HuH-7 (cell line): ENCODE results near the gene RANBP1.
"Not testable (repeated sequence)": the region's sequence is repeated elsewhere in the genome, so short reads cannot be mapped to it uniquely, and the experiment has no call there.

Experiments used
- DNase-seq: peaks from one replicate; pipeline ENCODE4 v3.0.0; 2011; ENCODE audit warnings: low spot score

RANBP1 gene

DNA sequence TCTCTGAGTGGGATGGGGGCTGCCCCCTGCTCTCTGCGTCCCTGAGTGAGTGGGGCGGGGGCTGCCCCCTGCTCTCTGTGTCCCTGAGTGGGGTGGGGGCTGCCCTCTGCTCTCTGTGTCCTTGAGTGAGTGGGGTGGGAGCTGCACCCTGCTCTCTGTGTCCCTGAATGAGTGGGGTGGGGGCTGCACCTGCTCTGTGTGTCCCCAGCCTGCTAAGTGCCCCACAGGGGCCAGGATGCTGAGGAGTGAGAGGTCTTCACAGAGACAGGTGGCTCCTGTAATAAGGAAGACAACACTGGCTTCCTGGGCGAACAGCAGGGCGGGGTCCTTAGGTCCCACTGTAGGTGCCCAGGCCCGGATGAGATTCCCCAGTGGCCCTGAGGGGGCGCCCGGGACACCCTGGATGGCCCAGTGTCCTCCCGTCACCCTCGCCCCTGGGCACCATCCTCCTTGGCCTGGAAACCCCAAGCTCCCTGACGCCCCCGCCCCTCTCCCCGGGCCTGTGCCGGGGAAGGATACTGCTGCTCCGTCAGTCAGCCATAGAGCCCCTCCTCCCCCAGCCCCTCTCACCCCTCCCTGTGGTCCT is 38.8 kb downstream of the RANBP1 start:
- peak; percentile 44 for DNase-seq

DNA sequence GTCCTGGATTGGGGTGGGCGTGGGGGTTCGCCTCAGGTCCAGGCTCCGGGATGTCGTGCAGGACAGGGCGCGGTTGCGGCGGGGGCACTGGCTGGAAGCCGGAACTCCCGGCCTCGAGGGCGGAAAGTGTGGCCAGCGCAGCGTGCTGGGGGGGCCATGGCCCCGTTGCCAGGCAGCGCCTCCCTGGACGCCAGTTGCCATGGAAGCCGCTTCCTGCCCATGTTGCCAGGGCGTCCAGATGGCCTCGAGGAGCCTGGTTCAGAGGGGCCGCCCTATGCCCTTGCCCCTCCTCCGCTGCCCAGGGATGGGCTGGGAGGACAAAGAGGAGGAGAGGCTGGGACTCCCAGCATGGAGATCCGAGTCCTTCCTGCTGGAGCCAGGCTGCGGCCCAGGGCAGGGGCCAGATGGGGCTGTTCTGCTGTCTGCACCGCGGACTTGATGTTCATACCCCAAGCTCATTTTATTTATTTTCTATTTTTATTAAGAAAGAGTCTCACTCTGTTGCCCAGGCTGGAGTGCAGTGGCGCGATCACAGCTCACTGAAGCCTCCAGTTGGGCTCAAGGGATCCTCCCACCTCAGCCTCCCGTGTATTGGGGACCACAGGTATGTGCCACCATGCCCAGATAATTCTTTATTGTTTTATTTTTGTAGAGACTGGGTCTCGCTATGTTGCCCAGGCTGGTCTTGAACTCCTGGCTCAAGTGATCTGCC is 39.6 kb downstream of the RANBP1 start:
- no peak for DNase-seq

DNA sequence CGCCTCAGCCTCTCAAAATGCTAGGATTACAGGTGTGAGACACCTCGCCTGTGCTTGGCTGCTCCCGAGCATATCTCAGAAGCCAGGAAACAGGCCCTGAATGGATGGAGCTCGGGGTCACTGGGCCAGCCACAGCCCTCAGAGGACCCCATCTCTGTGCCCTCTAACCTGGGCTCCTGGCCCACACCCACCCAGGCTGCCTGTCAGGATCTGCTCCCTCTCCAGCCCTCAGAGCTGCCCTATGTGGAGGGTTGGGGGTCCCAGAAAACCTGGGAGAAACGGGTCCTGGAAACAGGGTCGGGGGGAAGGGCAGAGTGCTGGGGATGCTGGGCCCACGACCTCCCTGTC is 40.1 kb downstream of the RANBP1 start:
- no peak for DNase-seq

DNA sequence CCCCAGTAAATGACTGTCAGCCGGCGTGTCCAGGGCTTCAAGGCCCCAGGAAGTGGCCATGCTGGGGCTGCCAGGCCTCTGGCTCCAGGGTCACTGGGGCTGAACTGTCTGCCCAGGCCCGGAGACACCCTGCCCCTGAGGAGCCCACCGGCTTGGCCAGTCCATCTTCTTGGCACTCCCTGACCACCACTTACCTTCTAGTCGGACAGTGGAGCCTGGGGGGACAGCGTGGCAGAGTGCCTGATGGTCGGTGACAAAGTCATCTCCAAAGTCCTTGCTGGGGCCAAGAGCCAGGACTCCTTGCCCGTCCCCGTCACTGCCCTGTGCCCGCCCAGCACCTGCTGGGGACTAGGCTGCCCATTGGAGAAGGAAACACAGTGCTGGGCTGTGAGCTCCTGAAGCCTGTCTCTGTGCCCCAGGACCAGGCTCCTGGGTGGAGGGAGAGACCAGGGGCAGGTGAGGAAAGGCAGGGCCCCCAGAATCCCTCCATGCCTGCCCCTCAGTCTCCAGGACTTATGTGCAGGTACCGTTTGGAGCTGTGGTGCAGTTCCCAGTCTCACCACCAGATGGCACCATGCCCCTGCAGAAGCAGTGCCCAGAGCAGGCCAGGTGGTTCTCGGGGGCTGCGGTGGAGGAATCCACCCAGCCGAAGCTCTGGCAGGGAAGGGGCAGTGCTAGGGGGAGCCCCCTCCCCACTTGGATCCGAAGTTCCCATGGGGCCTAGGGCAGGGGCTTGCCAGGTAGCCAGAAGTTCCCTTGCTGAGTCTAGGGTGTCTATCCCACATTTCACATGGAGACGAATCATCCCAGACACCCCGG is 40.9 kb downstream of the RANBP1 start:
- DNase-seq: peak; percentile 98

DNA sequence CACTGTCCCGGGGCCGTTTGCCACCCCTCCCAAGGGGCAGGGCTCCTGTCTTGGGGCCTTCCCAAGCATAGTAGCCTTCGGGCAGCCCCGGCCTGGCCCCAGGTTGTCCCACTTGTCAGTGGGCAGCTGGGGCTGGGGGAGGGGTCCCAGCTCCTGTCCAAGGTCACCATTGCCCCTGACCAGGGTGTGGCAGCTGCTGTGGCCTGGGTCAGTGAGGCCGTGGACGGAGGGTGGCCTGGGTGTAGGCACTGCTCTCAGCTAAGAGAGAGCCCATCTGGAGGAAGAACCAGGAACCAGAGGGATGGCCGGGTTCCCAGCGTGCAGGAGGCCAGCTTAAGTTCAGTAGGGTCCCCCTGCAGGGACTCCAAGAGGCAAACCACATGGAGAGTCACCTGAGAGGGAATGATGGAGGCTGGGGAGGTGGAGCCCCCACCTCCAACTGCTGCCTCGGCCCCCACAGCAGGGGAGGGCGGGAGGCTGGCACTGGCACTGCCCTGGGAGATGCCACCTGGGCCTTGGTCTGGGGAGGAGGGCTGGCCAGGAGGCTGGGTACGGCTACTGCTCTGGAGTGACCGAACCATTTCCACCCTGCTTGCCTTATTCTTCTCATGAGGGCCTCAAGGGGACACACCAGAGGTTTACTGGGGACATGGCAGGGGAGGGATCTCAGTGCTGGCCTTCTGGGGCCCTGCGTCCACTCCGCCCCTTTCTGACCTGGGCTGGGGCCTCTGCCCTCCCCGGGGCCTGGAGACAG is 41.7 kb downstream of the RANBP1 start:
- DNase-seq: no peak

DNA sequence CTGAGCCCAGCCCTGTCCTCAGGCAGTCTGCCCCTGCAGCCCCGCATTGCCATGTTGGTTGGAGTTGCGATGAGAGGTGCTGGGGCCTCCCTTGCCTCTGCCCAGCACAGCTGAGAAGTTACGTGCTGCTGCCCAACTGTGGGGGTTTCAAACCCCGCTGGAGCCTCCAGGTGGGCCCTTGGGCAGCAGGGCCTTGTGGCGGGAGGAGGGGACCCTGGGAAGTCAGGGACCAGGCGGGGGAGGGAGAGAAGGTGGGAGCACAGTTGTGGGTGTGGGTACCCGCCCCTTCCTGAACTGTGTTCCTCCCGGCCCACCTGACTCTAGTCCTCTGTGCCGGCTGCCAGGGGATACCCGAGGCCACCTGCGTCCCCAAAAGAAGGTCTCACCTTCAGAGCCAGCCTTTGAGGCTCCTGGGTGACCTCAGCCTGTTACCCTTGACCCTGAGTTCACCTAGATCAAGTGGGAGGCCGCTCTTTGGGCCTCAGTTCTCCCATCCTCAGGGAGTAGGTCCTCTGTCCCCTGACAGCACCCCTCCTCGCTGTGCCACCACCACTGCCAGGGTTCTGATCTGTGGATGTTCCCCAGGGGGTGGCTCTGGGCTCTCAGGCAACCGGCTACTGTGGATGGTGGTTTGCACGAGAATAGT is 42.6 kb downstream of the RANBP1 start:
- DNase-seq: no peak

DNA sequence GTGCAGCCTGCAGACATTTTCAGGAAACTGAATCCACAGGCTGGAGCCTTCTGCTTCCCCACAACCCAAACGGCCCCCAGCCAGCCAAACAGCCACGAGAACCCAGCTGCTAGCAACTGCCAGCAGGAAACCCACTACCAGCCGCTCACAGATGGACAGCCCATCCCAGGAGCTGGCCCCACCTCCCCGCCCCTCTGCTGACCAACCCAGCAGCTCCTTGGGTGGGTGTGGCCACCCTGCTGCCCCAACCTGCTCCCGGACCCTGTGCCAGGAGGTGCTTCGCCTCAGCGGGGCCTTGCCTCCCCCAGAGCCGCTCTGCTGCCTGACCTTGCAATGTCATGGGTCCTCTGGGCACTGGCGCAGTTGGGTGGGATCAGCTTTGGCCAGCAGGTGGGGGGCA is 43.2 kb downstream of the RANBP1 start:
- no peak for DNase-seq

DNA sequence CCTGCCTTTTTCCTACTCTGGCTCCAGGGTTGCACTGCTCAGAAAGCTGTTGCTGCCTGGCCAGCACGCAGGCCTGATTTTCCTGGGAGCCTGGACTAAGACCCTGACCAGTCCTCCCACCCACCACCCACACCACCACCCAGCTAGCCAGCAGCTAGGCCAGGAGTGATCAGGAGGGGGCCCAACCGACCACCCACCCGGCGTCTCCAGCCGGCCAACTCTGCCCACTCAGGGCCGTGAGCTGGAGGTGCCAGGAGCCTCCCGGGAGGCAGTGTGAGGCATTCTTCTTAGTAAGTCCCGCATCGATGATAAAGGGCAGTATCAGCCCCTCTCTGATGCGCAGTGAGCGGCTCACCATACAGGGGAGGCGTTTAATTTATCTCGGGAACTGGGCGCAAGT is 43.6 kb downstream of the RANBP1 start:
- not testable (repeated sequence) for DNase-seq

DNA sequence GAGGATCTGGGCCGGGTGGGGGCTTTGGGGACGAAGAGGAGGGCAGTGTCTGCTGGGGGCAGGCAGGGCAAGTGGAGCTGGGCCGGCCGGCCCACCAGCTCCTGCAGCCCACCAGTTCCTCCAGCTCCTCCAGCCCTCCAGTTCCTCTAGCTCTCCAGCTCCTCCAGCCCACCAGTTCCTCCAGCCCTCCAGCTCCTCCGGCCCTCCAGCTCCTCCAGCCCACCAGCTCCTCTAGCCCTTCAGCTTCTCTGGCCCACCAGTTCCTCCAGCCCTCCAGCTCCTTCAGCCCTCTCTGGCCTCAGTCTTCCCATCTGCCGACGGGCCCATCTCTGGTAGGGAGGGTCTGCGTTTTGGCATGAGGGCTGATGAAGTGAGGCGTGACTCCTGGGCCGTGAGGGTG is 44.1 kb downstream of the RANBP1 start:
- no peak for DNase-seq

DNA sequence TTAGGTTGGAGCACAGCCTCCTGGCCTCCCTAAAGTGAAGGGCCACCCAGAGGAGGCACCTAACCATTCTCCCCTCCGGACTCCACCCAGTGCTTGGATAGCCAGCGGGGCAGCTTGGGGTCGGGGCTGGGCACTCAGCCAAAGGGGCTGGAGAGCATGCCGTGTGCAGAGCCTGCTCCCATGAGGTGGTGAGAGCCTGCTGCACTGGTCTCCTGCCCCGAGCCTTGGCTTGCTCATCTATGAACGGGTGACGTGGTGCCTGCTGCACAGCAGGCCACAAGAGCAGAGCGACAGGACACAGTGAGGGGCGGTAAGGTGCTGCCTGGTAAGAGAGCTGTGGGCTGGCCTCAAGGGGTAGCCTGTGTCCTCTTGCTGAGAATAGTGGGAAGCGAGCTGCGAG is 49.0 kb downstream of the RANBP1 start:
- DNase-seq: no peak

DNA sequence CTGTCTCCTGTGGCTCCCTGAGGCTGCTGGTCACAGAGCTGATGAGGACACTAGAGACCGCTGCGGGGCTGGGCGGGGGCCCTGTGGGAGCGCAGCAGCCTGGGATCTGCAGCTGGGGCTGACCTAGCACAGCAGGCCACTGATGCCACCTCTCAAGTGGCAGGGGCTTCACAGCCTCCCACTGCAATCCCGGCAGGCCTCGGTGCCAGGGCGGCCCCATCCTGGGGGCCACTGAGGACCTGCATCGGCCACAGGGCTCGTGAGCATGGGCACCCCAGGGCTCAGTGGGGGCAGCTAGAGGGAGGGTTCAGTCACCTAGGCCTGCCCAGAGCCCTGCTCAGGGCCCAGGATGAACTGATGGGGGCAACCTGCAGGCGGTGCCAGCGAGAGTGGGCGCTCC is 49.5 kb downstream of the RANBP1 start:
- no peak for DNase-seq

DNA sequence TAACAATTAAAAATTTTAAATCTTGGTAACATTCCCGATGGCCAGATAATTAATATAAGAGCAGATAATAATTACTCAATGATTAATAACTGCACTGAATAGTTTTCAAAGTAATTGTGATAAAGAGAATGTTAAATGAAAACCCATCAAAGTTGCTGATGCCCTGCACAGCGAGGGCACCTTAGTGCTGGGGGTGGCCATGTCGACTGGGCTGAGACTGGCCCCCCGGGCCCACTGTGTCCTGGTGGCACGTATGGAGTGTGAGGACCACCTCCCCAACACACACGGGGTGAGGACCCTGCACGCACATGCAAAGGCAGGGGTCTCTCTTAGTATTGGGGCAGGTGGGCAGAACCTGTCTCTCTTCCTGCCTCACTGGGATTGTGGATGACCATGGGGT is 50.0 kb downstream of the RANBP1 start:
- DNase-seq: no peak

DNA sequence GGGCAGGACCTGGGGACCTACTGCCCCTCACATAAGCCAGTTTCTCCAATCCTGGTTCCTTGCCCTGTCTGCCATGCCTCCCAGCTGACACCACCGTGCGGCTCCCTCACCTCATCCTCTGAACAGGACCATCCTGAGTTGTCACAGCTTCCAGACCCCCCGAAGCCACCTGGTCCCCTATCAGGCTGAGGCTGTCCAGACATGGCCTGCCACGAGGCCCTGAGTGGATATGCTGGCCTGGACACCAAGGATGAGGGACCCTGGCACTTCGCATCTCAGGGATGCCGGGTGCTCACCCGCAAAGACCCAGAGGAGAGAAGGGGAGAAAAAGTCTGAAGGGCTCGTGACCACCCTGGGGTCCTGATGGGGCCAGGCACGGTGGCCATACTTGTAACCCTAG is 50.8 kb downstream of the RANBP1 start:
- no peak for DNase-seq

DNA sequence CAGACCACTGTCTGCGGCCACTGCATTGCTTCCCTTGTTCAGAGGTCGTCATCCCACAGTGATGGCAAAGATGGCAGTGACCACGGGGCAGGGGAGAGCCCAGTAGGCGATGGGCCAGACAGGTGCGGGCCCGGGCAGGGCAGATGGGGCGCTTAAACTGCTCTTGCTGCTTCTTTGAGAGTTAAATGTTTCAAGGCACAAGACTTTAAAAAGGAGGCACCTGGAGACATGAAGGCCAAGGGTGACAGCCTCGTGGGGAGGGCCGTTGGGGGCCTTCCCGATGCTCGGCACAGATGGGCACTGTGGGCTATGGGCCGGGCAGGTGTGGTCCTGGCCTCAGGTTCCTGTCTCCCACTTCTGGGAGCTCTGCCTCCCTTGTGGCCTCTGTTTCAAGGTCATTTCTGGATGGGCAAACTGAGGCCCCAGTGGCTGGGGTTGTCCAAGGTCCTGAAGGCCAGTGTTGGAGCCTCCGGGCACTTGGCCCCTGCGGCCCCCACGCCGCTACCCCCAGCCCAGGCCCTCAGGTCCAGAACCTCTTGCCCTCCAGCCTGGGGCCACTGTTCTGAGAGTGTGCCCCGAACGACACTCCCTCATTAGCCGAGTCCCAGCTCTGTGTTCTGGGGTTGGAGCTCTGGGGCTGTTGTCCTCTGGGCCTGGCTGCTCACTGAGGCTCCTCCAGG is 51.9 kb downstream of the RANBP1 start:
- no peak for DNase-seq

DNA sequence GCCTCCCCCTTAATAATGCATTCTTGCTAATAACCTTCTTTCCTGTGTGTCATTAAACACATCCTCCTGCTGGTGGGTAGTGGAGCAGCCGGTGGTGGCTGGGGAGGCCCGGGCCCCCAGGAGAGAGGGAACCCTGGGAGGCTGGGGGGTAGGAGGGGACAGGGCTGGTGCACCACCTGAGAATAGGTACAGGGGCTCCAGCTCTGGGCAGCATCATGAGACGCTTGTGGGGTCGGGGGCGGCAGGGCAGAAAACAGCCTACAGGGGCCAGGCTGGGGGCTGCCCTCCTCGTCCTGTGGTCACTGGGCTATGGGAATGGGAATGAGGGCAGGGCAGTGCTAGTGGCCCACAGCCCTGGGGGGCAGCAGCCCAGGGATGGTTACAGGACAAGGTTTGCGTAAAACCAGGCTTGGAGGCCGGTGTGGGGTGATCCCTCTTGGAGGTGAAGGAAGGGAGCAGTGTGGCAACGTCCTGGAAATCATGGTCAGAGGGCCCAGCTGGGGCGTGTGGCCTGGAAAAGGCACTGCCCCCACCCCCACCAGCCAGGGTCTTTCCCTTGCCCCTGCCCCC is 53.4 kb downstream of the RANBP1 start:
- no peak for DNase-seq

DNA sequence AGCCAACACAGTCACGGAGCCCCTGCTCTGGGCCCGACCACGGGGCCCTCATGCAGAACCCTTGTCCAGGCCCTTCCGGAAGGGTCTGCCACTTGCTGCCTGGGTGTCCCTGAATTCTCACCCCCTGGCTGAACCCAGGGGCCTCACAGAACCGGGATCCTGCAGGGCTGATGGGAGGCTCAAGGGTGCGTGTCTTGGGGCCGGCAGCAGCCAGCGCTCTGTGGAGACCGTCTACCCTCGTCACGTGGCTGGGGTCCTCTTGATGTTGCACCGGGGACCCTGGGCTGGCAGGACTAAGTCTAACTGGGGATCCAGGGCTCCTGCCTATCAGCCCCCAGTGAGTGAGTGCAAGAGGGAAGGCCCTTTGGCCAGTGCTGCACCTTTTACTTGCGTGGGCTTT is 54.3 kb downstream of the RANBP1 start:
- DNase-seq: no peak

DNA sequence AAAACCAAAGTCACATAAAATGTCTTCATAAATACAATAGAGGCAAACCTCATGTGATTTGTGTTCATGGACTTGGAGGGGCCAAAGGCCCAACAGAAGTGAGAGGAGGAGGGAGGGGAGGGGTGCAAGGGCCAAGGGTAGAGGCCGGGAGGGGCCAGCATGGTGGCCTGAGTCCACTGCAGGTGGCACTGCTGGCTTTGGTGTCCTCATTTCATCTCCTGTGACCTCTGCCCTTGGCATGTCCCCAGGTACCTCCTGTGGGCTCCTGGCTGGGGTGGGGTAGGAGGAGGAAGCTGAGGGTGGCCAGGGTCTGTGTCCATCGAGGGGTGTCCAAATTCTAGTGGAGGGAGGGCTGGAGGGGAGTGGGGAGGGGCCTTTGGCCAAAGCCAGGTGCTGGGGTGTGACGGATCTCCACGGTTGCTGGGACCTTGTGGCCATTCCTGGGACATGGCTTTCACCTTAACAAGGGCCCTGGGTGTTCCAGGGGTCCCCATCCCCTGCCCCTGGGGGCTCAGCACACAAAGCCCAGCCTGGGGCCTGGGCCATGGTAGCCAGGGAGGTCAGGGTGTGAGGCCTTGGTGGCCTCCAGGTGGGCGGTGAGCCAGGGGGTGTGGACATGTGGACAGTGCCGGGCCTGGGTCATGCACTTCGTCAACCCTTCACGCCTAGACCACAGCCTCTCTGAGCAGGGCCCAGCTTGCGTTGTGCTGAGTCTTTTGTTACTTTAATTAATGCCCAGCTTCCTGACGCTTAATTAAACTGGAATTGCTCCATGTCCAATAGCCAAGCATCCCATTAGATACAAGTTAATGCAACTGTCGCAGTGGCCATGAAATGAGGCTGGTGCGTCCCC is 55.6 kb downstream of the RANBP1 start:
- no peak for DNase-seq

DNA sequence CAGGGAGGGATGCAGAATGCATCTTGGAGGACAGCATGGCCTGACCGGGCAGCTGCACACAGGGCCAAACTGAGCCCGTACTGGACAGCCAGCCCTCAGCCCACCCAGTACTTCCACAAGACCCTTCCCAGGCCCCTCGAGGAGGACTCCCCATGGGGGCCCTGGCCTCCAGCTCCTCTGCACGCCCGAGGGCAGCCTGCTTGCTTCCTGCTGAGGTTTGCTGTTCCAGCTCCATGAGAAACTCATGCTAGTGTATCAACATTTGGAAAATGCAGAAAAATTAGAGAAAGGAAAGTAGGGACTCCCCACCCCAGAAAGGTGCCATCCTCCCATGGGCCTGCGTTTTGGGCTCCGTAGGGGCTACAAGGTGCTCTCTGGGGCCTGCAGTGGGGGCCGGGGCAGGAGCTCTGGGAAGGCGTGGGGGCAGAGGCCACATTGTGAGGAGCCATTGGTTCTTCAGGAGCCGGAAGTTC is 56.3 kb downstream of the RANBP1 start:
- no peak for DNase-seq

DNA sequence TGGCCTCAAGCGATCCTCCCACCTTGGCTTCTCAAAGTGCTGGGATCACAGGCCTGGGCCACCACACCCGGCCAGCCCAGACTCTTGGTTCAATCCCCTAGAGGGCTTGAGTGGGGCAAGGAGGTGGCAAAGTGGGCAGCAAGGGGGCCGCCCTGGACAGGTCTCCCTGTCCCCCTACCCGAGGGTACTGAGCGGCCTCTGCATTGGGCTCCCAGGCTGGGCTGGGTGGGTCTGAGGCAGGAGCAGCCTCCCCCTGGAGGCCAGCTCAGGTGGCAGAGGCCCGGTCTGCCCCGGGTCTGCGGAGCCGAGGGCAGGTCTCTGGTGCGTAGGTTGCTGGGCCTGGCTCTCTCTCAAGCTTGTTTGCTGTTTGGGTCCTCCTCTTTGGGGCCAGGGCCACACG is 57.3 kb downstream of the RANBP1 start:
- DNase-seq: peak; percentile 52

DNA sequence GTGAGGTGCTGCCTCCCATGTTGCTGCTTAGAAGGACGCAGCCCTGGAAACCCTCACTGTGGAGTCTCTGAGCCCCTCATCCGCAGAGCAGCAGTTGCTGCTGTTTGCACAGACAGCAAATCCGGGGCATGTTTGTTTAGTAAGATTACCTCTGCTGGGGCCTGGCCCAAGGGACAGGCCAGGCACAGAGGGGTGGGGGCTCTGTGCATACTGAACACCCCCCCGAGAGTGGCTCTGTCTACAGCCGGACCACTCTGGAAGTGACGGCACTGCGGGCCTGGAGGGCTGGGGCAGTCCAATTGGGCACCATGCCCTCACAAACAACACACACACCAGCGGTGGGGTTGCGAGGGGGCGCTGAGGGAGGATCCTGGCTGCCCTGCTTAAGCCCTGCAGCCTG is 57.9 kb downstream of the RANBP1 start:
- peak; percentile 52 for DNase-seq
